Parathyroid adenoma (tissue), 2 donors: ENCODE data around the gene NR4A1.

ENCODE experiments used
- H2AFZ ChIP-seq: fragments of 300-600 bp; sonication (generic); one replicate; pipeline ENCODE4 v1.7.0; 2017; ENCODE audit warnings: antibody characterized with exemption, mild to moderate bottlenecking
- H3K27ac ChIP-seq: fragments of 300-600 bp; sonication (generic); one replicate; pipeline ENCODE4 v1.7.0; 2017
- H3K27me3 ChIP-seq: fragments of 300-600 bp; sonication (generic); one replicate; pipeline ENCODE4 v1.7.0; 2017; ENCODE audit warnings: low read length; ENCODE audit not compliant: control insufficient read depth, insufficient read depth
- H3K36me3 ChIP-seq: fragments of 300-600 bp; sonication (generic); one replicate; pipeline ENCODE4 v1.7.0; 2017; ENCODE audit warnings: low read length; ENCODE audit not compliant: control insufficient read depth, insufficient read depth
- H3K4me1 ChIP-seq: fragments of 300-600 bp; sonication (generic); one replicate; pipeline ENCODE4 v1.7.0; 2017; ENCODE audit warnings: control low read depth
- H3K4me2 ChIP-seq: fragments of 300-600 bp; sonication (generic); one replicate; pipeline ENCODE4 v1.7.0; 2017; ENCODE audit warnings: low read length
- H3K4me3 ChIP-seq: fragments of 300-600 bp; sonication (generic); one replicate; pipeline ENCODE4 v1.7.0; 2017; ENCODE audit warnings: low read depth, low read length
- H3K79me2 ChIP-seq: fragments of 300-600 bp; sonication (generic); one replicate; pipeline ENCODE4 v1.7.0; 2017; ENCODE audit warnings: control low read depth
- H3K9ac ChIP-seq: fragments of 300-600 bp; sonication (generic); one replicate; pipeline ENCODE4 v1.7.0; 2017; ENCODE audit warnings: mild to moderate bottlenecking
- H3K9me3 ChIP-seq: fragments of 300-600 bp; sonication (generic); one replicate; pipeline ENCODE4 v1.7.0; 2017; ENCODE audit warnings: low read length; ENCODE audit not compliant: control insufficient read depth
- TF ChIP-seq, protein P1 (sequence below): fragments of 300-600 bp; sonication (generic); IDR thresholded peaks from one replicate; pipeline ENCODE4 v1.7.0; 2017; ENCODE audit warnings: antibody characterized with exemption, mild to moderate bottlenecking
- donor health status: primary hyperparathyroidism.

NR4A1 gene

GRCh38 chr12:52023182-52023975 is 27.9 kb upstream of the NR4A1 start:
- Histone ChIP-seq H3K79me2 (no peaks in the 10 kb centered on the region), H2AFZ (peak overlapping the region; percentile 81), H3K27ac (no peak overlapping the region), H3K4me1 (peaks cover 7% of the 10 kb centered on the region), H3K9me3 (no peaks in the 10 kb centered on the region), H3K4me3 (peak overlapping the region; percentile 51), H3K27me3 (no peaks in the 10 kb centered on the region), H3K36me3 (no peaks in the 10 kb centered on the region), H3K4me2 (peak overlapping the region; percentile 64), H3K9ac (no peak overlapping the region)
- TF ChIP-seq, protein P1, sequence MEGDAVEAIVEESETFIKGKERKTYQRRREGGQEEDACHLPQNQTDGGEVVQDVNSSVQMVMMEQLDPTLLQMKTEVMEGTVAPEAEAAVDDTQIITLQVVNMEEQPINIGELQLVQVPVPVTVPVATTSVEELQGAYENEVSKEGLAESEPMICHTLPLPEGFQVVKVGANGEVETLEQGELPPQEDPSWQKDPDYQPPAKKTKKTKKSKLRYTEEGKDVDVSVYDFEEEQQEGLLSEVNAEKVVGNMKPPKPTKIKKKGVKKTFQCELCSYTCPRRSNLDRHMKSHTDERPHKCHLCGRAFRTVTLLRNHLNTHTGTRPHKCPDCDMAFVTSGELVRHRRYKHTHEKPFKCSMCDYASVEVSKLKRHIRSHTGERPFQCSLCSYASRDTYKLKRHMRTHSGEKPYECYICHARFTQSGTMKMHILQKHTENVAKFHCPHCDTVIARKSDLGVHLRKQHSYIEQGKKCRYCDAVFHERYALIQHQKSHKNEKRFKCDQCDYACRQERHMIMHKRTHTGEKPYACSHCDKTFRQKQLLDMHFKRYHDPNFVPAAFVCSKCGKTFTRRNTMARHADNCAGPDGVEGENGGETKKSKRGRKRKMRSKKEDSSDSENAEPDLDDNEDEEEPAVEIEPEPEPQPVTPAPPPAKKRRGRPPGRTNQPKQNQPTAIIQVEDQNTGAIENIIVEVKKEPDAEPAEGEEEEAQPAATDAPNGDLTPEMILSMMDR = peak; percentile 99

DNA sequence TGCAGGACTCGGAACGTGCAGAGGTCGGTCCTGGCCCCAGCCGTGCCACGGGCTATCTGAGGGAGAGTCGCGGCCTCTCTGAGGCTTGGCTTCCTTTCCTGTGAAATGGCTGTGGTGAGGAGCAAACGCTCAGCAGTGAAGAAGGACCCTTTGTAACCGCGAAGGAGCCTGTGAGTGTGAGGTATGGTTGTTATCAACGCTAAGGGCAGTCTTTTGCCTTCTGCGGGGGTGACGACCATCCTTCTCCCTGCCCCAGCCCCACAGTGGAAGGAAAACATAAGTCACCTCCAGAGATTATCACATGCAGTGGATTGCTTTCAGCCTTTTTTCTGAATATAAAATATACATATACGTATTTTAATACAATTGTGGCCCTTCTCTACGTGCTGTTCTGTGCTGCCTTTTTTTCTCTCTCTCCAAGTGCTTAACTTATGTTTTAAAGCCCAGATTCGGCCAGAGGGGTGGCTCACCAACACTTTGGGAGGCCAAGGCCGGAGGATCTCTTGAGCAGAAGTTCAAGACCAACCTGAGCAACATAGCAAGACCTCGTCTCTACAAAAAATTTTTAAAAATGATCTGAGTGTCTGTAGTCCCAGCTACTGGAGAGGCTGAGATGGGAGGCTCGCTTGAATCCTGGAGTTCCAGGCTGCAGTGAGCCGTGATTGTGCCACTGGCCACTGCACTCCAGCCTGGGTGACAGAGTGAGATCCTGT is 27.1 kb upstream of the NR4A1 start:
- H3K9me3 ChIP-seq = no peaks in the 10 kb centered on the region
- no peak overlapping the region for H3K27ac ChIP-seq
- no peaks in the 10 kb centered on the region for H3K36me3 ChIP-seq
- TF ChIP-seq, protein P1 = no peak
- H3K79me2 ChIP-seq = no peaks in the 10 kb centered on the region
- H3K4me1 ChIP-seq = peaks cover 7% of the 10 kb centered on the region
- H3K4me2 ChIP-seq = peak overlapping the region; percentile 64
- H2AFZ ChIP-seq = peak overlapping the region; percentile 81
- no peak overlapping the region for H3K9ac ChIP-seq
- H3K4me3 ChIP-seq = peak overlapping the region; percentile 51
- H3K27me3 ChIP-seq = no peaks in the 10 kb centered on the region

DNA sequence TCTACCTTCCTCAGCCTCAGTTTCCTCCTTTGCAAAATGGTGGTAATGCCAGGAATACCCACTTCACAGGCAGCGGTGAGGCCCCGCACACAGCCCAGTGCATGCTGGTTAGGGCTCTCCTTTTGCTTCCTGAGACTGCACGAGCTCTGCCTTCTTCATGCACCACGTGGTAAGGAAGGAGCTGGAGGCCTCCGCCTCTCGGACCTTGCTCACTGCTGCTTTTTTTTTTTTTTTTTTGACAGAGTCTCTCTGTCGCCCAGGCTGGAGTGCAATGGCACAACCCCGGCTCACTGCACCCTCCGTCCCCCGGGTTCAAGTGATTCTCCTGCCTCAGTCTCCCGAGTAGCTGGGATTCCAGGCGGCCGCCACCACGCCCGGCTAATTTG is 26.4 kb upstream of the NR4A1 start:
- Histone ChIP-seq H3K27me3 (no peaks in the 10 kb centered on the region), H3K9ac (no peak overlapping the region), H2AFZ (peak overlapping the region; percentile 99), H3K79me2 (no peaks in the 10 kb centered on the region), H3K4me3 (no peak overlapping the region), H3K27ac (peak overlapping the region; percentile 77), H3K36me3 (no peaks in the 10 kb centered on the region), H3K9me3 (no peaks in the 10 kb centered on the region), H3K4me2 (no peak overlapping the region), H3K4me1 (peaks cover 7% of the 10 kb centered on the region)
- TF ChIP-seq, protein P1 = no peak

GRCh38 chr12:52026263-52026662 is 25.0 kb upstream of the NR4A1 start:
- Histone ChIP-seq H3K9ac (no peak overlapping the region), H2AFZ (peak overlapping the region; percentile 99), H3K27ac (peak overlapping the region; percentile 77), H3K79me2 (no peaks in the 10 kb centered on the region), H3K27me3 (no peaks in the 10 kb centered on the region), H3K4me2 (no peak overlapping the region), H3K4me1 (peaks cover 7% of the 10 kb centered on the region), H3K36me3 (no peaks in the 10 kb centered on the region), H3K4me3 (no peak overlapping the region), H3K9me3 (no peaks in the 10 kb centered on the region)
- TF ChIP-seq, protein P1 = no peak
